Activated T-helper 17 cell treated with anti-CD3 and anti-CD28 coated beads, Interleukin-2, amount 50 U/mL, for 72 hours (primary cell): Measurements from ENCODE around the gene FAM20B. TPM values are rescaled to one million over a fixed set of nuclear protein-coding genes. Genes with fewer than 3 reads are reported as not detected.
"Not testable (repeated sequence)": the region's sequence is repeated elsewhere in the genome, so short reads cannot be mapped to it uniquely, and the experiment has no call there.

Source experiments
- ATAC-seq: fragments of 150-1000 bp; cut with Tn5 transposase; replicated peaks from 2 replicates; pipeline ENCODE4 v1.10.0; 2021; ENCODE audit warnings: mild to moderate bottlenecking, moderate library complexity
- H3K27ac Mint-ChIP-seq: one replicate; pipeline ENCODE4 v1.8.0; 2022; ENCODE audit warnings: mixed read lengths
- H3K27me3 Mint-ChIP-seq: one replicate; pipeline ENCODE4 v1.8.0; 2022; ENCODE audit warnings: mixed read lengths
- H3K36me3 Mint-ChIP-seq: one replicate; pipeline ENCODE4 v1.8.0; 2022; ENCODE audit warnings: low read depth, mild to moderate bottlenecking, mixed read lengths
- H3K4me1 Mint-ChIP-seq: one replicate; pipeline ENCODE4 v1.8.0; 2022; ENCODE audit warnings: mixed read lengths
- H3K4me3 Mint-ChIP-seq: one replicate; pipeline ENCODE4 v1.8.0; 2022; ENCODE audit warnings: mild to moderate bottlenecking, mixed read lengths
- H3K9me3 Mint-ChIP-seq: one replicate; pipeline ENCODE4 v1.8.0; 2022; ENCODE audit warnings: mixed read lengths
- total RNA-seq, 2 donors: library from RNA; stranded (reverse); gene quantifications; one replicate each; pipeline ENCODE4 v1.2.3, GENCODE V29; 2022

FAM20B gene
- total RNA-seq, 2 donors from 2014 or later: 26.7 to 30.9 TPM

DNA sequence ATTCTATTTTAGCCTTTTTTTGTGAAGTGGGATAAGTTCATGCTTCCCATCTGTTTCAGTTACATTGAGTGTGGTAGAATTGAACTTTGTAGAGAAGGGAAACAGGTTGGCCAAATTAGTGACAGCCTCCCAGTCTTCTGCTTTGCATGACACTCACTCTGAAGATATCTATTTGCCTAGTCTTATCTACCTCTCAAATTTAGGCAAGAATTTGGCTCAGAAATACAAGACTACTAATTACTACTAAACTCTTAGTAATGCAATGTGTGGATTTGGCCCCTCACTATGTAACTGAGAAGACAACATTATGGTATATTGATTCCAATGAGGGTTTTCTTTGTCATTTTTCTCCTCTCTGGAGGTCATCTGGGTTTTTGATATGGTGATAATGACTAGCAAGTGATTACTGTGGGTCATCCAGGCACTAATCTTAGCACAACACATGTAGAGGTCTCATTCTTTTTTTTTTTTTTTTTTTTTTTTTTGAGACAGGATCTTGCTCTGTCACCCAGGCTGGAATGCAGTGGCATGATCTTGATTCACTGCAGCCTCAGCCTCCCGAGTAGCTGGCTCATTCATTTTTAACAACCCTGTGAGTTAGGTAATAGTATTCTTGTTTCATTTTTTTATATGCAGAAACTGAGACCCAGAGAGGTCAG is 6.3 kb downstream of the FAM20B start:
- Mint-ChIP-seq H3K4me3 (no peak overlapping the region), H3K36me3 (no peaks in the 10 kb centered on the region), H3K4me1 (peaks cover 56% of the 10 kb centered on the region), H3K27ac (no peak overlapping the region), H3K9me3 (no peaks in the 10 kb centered on the region), H3K27me3 (no peaks in the 10 kb centered on the region)
- ATAC-seq: no peak

DNA sequence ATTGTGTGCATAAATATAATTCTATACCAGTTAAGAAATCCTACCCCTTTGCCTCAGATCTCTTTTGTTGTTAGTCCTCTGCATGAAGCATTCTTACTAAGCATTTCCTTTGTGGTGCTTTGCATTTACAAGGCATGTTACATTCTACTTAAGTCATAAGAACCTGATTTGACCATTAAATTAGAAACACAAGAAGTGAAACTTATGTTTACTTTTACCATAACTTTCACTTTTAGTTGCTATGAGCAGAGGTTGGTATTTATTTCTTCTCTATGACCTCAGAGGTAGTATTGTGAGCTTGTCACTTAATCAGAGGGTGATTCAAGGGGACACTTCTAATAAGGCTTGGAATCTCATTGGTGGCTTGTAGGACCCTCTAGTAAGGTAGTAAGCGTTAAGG is 9.0 kb downstream of the FAM20B start:
- Mint-ChIP-seq H3K27me3 (no peaks in the 10 kb centered on the region), H3K4me3 (peak overlapping the region; percentile 58), H3K27ac (peak overlapping the region; percentile 86), H3K9me3 (no peaks in the 10 kb centered on the region), H3K36me3 (no peaks in the 10 kb centered on the region), H3K4me1 (peaks cover 59% of the 10 kb centered on the region)
- ATAC-seq: peak; percentile 76

DNA sequence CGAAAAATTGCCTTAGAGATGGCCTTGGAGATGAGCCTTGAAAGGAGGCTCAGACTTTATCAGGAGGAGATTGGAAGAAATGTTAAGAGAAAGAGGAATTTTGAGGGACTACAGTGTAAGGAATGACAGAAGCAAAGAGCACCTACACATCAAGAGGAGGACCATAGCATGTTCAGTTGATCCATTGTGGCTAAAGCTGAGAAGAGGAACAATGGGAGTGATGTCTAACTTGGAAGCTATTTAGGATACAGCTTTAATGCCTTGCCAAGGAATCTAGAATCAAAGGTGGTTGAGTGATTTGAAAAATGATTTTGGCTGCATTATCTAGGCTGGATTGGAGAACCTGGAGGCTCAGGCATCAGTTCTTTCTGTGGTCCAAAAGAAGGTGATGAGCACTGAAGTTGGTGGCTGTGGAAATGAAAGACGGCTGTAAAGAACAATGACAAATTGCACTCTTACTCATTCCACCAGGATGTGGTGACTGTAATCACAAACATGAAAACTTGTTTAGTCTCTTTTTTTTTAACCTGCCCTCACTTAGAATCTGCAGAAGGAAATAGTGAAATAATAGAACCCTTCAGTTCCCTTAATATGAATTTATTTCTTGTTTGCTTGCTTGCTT is 11.3 kb downstream of the FAM20B start:
- ATAC-seq: peak; percentile 91
- Mint-ChIP-seq H3K27ac (peak overlapping the region; percentile 71), H3K9me3 (no peaks in the 10 kb centered on the region), H3K4me1 (peaks cover 41% of the 10 kb centered on the region), H3K4me3 (peak overlapping the region; percentile 37), H3K36me3 (no peaks in the 10 kb centered on the region), H3K27me3 (no peaks in the 10 kb centered on the region)

DNA sequence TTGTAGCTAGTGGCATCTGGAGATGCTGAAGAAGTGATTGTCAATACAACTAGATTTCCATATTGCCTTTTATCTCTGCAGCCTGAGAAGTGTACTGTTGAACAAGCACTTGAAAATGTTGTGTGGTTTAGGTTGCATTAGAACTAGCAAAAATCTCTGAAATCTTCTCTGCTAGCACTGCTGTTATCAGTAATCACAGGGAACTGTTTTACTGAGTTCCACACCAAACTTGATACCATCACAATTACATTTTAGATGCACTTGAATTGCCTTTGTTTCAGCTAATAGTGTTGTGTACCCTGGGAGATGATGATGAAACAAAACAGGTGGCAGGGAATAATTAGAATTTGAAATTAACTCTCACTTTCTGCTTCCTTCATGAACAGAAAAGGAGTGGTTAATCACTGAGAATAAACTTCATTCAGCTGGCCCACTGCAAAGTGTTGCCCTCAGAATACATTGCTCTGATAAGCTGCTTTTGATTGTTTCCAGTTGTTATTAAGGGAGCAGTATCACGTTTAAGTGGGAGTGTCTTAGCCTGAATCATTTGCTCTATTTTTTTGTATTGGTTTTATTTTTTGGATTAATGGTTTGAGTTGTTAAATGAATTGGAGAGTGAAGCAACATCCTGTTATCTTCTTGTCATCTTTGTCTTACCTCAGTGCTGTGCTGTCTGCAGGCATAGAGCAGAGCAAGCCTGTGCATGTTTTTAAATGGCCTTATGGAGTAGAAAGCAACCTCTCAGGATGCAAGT is 13.0 kb downstream of the FAM20B start:
- H3K4me3 Mint-ChIP-seq: no peak overlapping the region
- peaks cover 40% of the 10 kb centered on the region for H3K4me1 Mint-ChIP-seq
- H3K27me3 Mint-ChIP-seq: no peaks in the 10 kb centered on the region
- no peak for ATAC-seq
- H3K9me3 Mint-ChIP-seq: no peaks in the 10 kb centered on the region
- peaks cover 5% of the 10 kb centered on the region for H3K36me3 Mint-ChIP-seq
- peak overlapping the region; percentile 18 for H3K27ac Mint-ChIP-seq

DNA sequence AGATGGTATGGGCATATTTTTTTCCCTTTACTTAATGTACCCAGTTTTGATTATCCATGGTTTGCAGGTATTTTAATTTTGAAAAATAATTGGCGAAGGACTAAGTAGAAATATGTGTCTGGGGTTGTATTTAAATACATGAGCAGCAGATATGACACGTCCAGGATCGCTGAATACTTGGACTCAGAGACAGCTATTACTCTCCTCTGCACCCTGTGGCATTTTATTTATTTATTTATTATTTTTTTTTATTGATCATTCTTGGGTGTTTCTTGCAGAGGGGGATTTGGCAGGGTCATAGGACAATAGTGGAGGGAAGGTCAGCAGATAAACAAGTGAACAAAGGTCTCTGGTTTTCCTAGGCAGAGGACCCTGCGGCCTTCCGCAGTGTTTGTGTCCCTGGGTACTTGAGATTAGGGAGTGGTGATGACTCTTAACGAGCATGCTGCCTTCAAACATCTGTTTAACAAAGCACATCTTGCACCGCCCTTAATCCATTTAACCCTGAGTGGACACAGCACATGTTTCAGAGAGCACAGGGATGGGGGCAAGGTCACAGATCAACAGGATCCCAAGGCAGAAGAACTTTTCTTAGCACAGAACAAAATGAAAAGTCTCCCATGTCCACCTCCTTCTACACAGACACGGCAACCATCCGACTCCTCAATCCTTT is 13.9 kb downstream of the FAM20B start:
- not testable (repeated sequence) for H3K9me3 Mint-ChIP-seq

DNA sequence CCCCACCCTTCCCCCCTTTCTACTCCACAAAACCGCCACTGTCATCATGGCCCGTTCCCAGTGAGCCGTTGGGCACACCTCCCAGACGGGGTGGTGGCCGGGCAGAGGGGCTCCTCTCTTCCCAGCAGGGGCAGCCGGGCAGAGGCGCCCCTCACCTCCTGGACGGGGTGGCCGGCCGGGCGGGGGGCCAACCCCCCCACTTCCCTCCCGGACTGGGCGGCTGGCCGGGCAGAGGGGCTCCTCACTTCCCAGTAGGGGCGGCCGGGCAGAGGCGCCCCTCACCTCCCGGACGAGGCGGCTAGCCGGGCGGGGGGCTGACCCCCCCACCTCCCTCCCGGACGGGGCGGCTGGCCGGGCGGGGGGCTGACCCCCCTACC is 14.5 kb downstream of the FAM20B start:
- peaks cover 26% of the 10 kb centered on the region for H3K4me1 Mint-ChIP-seq

More for the DNA sequence above, 13.9 kb downstream of the FAM20B start:
- H3K4me3 Mint-ChIP-seq, H3K27me3 Mint-ChIP-seq, H3K27ac Mint-ChIP-seq, ATAC-seq: not testable (repeated sequence)
- Mint-ChIP-seq H3K4me1 (peaks cover 31% of the 10 kb centered on the region), H3K36me3 (peaks cover 15% of the 10 kb centered on the region)

DNA sequence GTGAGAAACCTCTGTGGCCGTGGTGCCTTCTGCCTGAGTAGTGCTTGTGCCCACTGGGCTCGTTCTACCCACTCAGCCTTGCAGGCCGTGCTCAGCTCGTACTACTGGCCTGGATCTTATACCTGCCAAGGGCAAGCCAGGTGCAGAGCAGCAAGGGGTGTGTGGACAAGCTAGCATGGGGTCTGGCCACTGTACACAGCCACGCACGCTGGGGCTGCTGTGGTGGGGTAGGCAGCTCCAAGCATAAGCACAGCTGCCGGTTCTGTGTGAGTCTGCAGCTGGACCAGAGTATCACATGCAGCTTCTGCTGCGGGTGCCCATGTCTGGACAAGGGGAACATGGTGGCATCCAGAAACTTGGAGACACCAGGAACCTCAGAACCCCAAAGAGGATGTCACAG is 16.4 kb downstream of the FAM20B start:
- H3K4me1 Mint-ChIP-seq: peaks cover 11% of the 10 kb centered on the region
- no peak overlapping the region for H3K4me3 Mint-ChIP-seq
- H3K27me3 Mint-ChIP-seq: no peaks in the 10 kb centered on the region
- H3K36me3 Mint-ChIP-seq: peaks cover 20% of the 10 kb centered on the region
- no peaks in the 10 kb centered on the region for H3K9me3 Mint-ChIP-seq
- no peak overlapping the region for H3K27ac Mint-ChIP-seq
- no peak for ATAC-seq

More for the DNA sequence above, 14.5 kb downstream of the FAM20B start:
- H3K27ac Mint-ChIP-seq, H3K4me3 Mint-ChIP-seq, ATAC-seq, H3K27me3 Mint-ChIP-seq, H3K9me3 Mint-ChIP-seq: not testable (repeated sequence)
- H3K36me3 Mint-ChIP-seq: peaks cover 17% of the 10 kb centered on the region

DNA sequence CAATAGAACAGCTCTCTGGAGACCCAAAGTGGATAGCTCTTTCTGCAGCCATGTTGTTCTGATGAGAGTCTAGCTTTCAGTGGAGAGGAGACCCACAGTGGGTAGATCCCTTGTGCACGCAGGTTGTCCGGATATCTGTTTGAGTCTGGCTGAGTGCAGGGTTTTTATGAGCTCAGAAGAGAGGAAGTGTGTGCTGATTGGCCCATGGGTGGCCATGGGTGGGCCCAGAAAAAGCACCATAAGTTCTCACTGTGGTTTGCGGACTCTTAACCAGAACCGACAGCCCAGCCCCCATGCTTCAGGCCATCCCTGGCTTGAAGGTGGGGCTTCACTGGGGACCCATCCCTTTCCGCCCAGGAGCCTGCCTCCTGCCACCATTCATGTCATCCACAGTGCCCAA is 17.0 kb downstream of the FAM20B start:
- no peak for ATAC-seq
- H3K27ac Mint-ChIP-seq: no peak overlapping the region
- no peaks in the 10 kb centered on the region for H3K27me3 Mint-ChIP-seq
- H3K4me3 Mint-ChIP-seq: no peak overlapping the region
- H3K36me3 Mint-ChIP-seq: peaks cover 20% of the 10 kb centered on the region
- peaks cover 14% of the 10 kb centered on the region for H3K4me1 Mint-ChIP-seq
- no peaks in the 10 kb centered on the region for H3K9me3 Mint-ChIP-seq

DNA sequence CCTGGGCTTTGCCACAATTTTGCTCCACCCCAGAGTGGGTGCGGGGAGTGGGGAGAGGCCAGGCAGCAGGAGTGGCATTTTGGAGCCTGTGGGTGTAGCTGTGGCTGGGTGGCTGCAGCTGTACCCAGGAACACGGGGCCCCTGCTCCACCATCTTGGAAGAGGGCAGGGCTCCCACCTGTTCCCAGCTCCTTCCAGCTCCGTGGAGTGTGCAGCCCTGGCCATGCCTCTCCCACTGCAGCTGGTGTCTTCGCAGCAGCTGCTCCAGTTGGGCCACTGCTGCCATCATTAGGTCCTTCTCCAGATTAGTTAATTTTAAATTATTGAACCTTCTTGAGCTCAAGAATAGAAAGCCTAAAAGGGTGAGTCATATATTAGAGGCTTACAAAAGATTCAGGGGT is 17.6 kb downstream of the FAM20B start:
- H3K27me3 Mint-ChIP-seq: no peaks in the 10 kb centered on the region
- peaks cover 14% of the 10 kb centered on the region for H3K4me1 Mint-ChIP-seq
- no peak for ATAC-seq
- H3K27ac Mint-ChIP-seq: no peak overlapping the region
- no peaks in the 10 kb centered on the region for H3K9me3 Mint-ChIP-seq
- peaks cover 24% of the 10 kb centered on the region for H3K36me3 Mint-ChIP-seq
- H3K4me3 Mint-ChIP-seq: no peak overlapping the region

DNA sequence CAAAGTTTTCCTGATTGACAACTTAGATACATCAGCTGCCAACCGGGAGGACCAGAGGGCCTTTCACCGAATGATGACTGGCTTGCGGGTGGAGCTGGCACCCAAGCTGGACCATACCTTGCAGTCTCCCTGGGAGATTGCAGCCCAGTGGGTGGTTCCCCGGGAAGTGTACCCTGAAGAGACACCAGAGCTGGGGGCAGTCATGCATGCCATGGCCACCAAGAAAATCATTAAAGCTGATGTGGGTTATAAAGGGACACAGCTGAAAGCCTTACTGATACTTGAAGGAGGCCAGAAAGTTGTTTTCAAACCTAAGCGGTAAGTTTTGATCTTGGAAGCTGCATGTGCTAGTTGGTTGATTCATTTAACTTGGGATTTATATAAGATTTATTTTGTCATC is 18.2 kb downstream of the FAM20B start:
- no peak for ATAC-seq
- peaks cover 8% of the 10 kb centered on the region for H3K4me1 Mint-ChIP-seq
- no peak overlapping the region for H3K4me3 Mint-ChIP-seq
- H3K9me3 Mint-ChIP-seq: no peaks in the 10 kb centered on the region
- no peaks in the 10 kb centered on the region for H3K27me3 Mint-ChIP-seq
- H3K36me3 Mint-ChIP-seq: peaks cover 26% of the 10 kb centered on the region
- H3K27ac Mint-ChIP-seq: no peak overlapping the region

DNA sequence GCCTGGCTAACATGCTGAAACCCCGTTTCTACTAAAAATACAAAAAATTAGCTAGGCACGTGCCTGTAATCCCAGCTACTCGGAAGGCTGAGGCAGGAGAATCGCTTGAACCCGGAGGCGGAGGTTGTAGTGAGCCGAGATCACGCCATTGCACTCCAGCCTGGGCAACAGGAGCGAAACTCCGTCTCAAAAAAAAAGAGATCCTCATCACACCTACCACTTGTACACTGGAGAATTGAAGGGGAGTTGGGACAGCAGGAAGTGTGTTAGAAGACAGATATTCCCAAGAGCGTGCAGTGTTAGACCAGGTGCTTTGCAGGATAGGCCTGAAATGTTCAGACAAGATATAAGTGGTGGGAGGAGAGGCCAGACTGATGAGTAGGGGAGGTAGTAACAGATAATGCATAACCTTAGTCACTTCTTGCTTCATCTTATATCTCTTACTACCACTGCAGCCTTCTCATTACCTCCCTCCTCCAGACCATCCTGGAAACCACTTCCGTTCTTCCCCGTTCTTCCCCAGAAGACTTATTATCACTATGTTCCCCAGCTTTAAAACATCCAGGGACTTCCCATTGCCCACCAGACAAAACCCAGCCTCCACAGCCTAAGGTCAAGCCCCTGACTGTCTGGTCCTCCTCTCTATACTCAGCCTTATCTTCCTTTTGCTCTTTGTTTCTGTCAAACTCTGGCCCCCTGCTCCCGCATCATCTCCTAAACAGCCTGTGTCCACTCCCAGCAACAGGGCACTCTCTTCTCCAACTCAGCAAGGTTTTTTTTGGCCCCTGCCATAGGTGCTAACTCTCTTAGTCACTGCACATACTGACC is 21.3 kb downstream of the FAM20B start:
- H3K4me1 Mint-ChIP-seq: peaks cover 5% of the 10 kb centered on the region
- no peak for ATAC-seq
- peak overlapping the region; percentile 7 for H3K27ac Mint-ChIP-seq
- H3K4me3 Mint-ChIP-seq: no peak overlapping the region
- no peaks in the 10 kb centered on the region for H3K27me3 Mint-ChIP-seq
- H3K9me3 Mint-ChIP-seq: no peaks in the 10 kb centered on the region
- peaks cover 45% of the 10 kb centered on the region for H3K36me3 Mint-ChIP-seq

DNA sequence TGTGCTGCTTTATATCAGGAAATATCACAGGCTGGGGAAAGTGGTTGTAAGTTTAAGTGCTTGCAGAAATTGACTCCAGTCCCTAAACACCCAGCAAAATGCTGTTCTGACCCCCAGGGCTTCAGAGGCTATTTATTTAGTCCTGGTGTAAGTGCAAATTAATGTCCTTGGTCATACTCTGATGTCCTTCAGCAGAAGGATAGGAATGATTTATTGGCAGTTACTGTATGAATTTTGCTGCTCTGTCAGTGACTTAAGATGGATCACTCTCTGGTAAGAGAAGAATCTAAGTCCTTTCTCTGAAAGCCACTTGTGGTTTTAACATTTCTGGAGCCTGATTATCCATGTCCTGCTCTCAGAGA is 21.9 kb downstream of the FAM20B start:
- Mint-ChIP-seq H3K9me3 (no peaks in the 10 kb centered on the region), H3K27me3 (no peaks in the 10 kb centered on the region), H3K4me1 (peaks cover 5% of the 10 kb centered on the region), H3K36me3 (peaks cover 45% of the 10 kb centered on the region), H3K27ac (peak overlapping the region; percentile 7), H3K4me3 (no peak overlapping the region)
- no peak for ATAC-seq

DNA sequence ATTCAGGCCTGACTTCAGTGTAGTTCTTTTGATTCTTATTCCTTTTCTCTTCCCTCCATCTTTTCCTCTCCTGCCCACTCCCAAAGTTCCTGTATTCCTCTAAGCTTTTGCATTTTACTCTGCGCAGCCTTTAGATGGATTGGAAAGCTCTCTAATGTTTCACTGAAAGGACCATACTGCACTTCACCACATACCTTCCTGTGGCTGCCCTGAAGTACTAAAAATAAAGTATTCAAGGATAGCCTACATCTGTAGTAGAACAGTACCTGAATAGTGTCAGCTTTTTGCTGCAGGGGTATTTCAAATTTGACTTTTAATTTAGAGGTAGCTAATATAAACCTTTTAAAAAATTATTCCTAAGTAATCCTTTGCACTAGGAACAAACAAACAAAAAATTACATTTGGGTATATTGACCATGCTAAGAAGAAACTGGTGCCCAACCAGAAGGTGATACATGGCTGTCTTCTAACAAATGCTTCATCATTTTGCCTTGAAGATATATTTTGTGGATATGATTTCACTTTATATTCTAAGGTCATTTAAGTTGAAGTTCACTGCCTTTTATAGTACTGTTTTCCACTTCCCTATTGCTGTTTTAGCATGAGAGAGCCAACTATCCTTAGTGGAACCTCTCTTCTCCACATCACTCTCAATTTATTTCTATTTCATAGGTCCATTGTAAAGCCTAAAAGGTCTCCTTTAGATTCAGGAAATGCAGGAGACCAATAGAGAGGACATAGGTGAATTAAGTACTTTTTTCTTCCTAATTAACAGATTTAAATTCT is 22.8 kb downstream of the FAM20B start:
- H3K9me3 Mint-ChIP-seq: no peaks in the 10 kb centered on the region
- H3K4me3 Mint-ChIP-seq: no peak overlapping the region
- no peak overlapping the region for H3K27ac Mint-ChIP-seq
- H3K36me3 Mint-ChIP-seq: peaks cover 41% of the 10 kb centered on the region
- H3K27me3 Mint-ChIP-seq: no peaks in the 10 kb centered on the region
- peaks cover 5% of the 10 kb centered on the region for H3K4me1 Mint-ChIP-seq
- no peak for ATAC-seq
